ENCODE measurements around the gene HEPH.

- TF ChIP-seq TAF1 (IDR thresholded peaks at IDR 0.05; ENCODE audit: low read depth, low read length), result no peak
- TF ChIP-seq RBBP5 (IDR thresholded peaks at IDR 0.05; ENCODE audit: borderline replicate concordance, low read depth, low read length), result no peak
- TF ChIP-seq SIX5 (IDR thresholded peaks at IDR 0.05; ENCODE audit: low read depth, low read length), result no peak
- TF ChIP-seq CTBP2 (IDR thresholded peaks at IDR 0.05; ENCODE audit: borderline replicate concordance, insufficient read depth, insufficient read length, low read length), result no peak
- TF ChIP-seq YY1 (IDR thresholded peaks at IDR 0.05; ENCODE audit: low read depth, low read length), result no peak
- no peak for TF ChIP-seq HDAC2 (IDR thresholded peaks at IDR 0.05; ENCODE audit: borderline replicate concordance in 1 of 2, low read depth in 2 of 2, low read length in 2 of 2)
- TF ChIP-seq CTCF (IDR thresholded peaks at IDR 0.05; ENCODE audit: control extremely low read depth in 1 of 3, insufficient read depth in 1 of 3, low read depth in 1 of 3, low read length in 3 of 3), result no peak
Measured at GRCh38 chrX:66262807-66263206, 98.8 kb downstream of the HEPH start.
